ENCODE measurements around the gene GPR135. TPM values are rescaled to one million over a fixed set of nuclear protein-coding genes. Genes with fewer than 3 reads are reported as not detected.

Gene GPR135
- total and polyA plus RNA-seq, 4 donors, result 0.69 to 5.9 (median 2.8) TPM

DNA sequence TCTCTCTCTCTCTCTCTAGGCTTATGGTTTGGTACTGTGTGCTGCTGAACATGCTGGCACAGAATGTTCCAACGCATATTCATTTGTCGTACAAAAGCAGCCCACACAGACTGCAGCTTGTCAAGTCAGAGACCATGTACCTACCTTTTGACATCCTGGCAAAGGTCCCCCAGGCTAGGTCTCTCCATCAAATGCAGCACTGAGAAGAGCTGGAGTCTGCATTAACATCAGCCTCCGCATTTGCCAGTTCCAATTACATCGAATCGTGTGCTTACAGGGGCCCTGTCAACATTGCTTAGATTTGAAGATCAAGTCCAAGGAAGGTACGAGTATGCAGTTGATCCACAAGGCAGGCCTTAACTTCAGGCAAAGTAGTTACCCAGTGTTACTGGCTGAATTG is 47.9 kb downstream of the GPR135 start:
- H3K4me1 ChIP-seq (ENCODE audit: control insufficient read depth in 5 of 5, insufficient read depth in 5 of 5, low read length in 5 of 5), result peaks cover 0 to 9% (median 2%) of the 10 kb centered on the region in 5 donors
- no peak overlapping the region for H3K27ac ChIP-seq (ENCODE audit: low read depth in 1 of 2, low read length in 1 of 2)
- H3K9me3 ChIP-seq (ENCODE audit: control insufficient read depth in 4 of 4, insufficient read depth in 3 of 4, low read length in 3 of 4), result no peaks in the 10 kb centered on the region
- H3K9ac ChIP-seq (ENCODE audit: insufficient read depth in 1 of 2, low read length in 2 of 2), result no peak overlapping the region
- TF ChIP-seq, protein P1, sequence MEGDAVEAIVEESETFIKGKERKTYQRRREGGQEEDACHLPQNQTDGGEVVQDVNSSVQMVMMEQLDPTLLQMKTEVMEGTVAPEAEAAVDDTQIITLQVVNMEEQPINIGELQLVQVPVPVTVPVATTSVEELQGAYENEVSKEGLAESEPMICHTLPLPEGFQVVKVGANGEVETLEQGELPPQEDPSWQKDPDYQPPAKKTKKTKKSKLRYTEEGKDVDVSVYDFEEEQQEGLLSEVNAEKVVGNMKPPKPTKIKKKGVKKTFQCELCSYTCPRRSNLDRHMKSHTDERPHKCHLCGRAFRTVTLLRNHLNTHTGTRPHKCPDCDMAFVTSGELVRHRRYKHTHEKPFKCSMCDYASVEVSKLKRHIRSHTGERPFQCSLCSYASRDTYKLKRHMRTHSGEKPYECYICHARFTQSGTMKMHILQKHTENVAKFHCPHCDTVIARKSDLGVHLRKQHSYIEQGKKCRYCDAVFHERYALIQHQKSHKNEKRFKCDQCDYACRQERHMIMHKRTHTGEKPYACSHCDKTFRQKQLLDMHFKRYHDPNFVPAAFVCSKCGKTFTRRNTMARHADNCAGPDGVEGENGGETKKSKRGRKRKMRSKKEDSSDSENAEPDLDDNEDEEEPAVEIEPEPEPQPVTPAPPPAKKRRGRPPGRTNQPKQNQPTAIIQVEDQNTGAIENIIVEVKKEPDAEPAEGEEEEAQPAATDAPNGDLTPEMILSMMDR (IDR thresholded peaks at IDR 0.05; ENCODE audit: control extremely low read depth, extremely low read depth), result no peak
- H3K4me3 ChIP-seq, result no peak overlapping the region
- H3K27me3 ChIP-seq (ENCODE audit: control insufficient read depth in 3 of 3, insufficient read depth in 3 of 3, low read length in 2 of 3), result no peaks in the 10 kb centered on the region
- WGBS, 2 donors, result 79 to 80% methylated on average over 6 of the region's 6 CpGs
- ATAC-seq (ENCODE audit: insufficient read depth, low FRiP score) (no peak), DNase-seq (no peak)
- no peaks in the 10 kb centered on the region for H3K36me3 ChIP-seq (ENCODE audit: control insufficient read depth in 4 of 4, insufficient read depth in 4 of 4, low read length in 4 of 4)

- no peak for DNase-seq
- Histone ChIP-seq H3K4me3 (no peak overlapping the region), H3K27me3 (ENCODE audit: control insufficient read depth in 3 of 3, insufficient read depth in 3 of 3, low read length in 2 of 3) (no peaks in the 10 kb centered on the region), H3K36me3 (ENCODE audit: control insufficient read depth in 4 of 4, insufficient read depth in 4 of 4, low read length in 4 of 4) (no peaks in the 10 kb centered on the region), H3K9ac (ENCODE audit: insufficient read depth in 1 of 2, low read length in 2 of 2) (no peak overlapping the region), H3K27ac (ENCODE audit: low read depth in 1 of 2, low read length in 1 of 2) (no peak overlapping the region), H3K4me1 (ENCODE audit: control insufficient read depth in 5 of 5, insufficient read depth in 5 of 5, low read length in 5 of 5) (peaks cover 0 to 9% (median 0%) of the 10 kb centered on the region in 5 donors), H3K9me3 (ENCODE audit: control insufficient read depth in 4 of 4, insufficient read depth in 3 of 4, low read length in 3 of 4) (no peaks in the 10 kb centered on the region)
- WGBS, 2 donors, result 83 to 91% methylated on average over 5 of the region's 5 CpGs
- ATAC-seq (ENCODE audit: insufficient read depth, low FRiP score), result no peak
- TF ChIP-seq, protein P1 (IDR thresholded peaks at IDR 0.05; ENCODE audit: control extremely low read depth, extremely low read depth), result no peak
Observed at GRCh38 chr14:59415836-59416602, 49.2 kb downstream of the GPR135 start.

Other genes starting within 250 kb of the GPR135 start
- 10 to 100 TPM; 23.7 to 32.8 TPM for gene L3HYPDH, start 19.0 kb upstream of the GPR135 start, total RNA-seq
- gene L3HYPDH, start 19.0 kb upstream of the GPR135 start, polyA plus RNA-seq, result 10 to 100 TPM; 17.1 to 26.4 TPM
- 100 to 1,000 TPM in 1 of 2 donors, 10 to 100 TPM in 1; 33.0 to 111 TPM for gene JKAMP, start 19.1 kb upstream of the GPR135 start, total RNA-seq
- gene JKAMP, start 19.1 kb upstream of the GPR135 start, polyA plus RNA-seq, result 10 to 100 TPM; 21.8 to 44.3 TPM
- gene CCDC175, start 111.4 kb upstream of the GPR135 start, total RNA-seq, result under 1 TPM; 0.34 to 0.94 TPM
- under 1 TPM; 0.06 TPM for gene CCDC175, start 111.4 kb upstream of the GPR135 start, polyA plus RNA-seq